Measurements from ENCODE around the gene ALDH16A1.
"Not testable (repeated sequence)": the region's sequence is repeated elsewhere in the genome, so short reads cannot be mapped to it uniquely, and the experiment has no call there.

ALDH16A1 gene

DNA sequence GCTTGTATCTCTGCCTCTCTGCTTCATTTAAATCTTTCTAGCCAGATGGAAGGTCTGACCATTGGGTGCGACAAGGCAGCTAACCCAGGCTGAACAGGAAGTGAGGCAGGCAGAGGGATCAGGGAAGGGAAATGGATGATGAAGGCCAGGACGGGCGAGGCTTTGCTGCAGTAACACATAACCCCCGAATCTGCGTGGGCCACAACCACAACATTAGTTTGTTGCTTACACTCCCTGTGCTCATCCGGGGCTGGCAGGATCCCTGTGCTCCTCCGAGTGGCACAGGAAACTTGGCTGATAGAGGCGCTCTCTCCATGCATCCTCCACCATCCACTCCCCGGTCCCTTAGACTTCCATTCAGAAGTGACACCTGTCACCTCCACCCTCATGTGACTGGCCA, 19.9 kb downstream of the ALDH16A1 start:
- DNase-seq (ENCODE audit: low read depth in 2 of 2): no peak
- H3K4me3 ChIP-seq (replicated peaks in 1 of 2; ENCODE audit: low read depth in 2 of 2, low read length in 2 of 2): no peak overlapping the region
- TF ChIP-seq, protein P1, sequence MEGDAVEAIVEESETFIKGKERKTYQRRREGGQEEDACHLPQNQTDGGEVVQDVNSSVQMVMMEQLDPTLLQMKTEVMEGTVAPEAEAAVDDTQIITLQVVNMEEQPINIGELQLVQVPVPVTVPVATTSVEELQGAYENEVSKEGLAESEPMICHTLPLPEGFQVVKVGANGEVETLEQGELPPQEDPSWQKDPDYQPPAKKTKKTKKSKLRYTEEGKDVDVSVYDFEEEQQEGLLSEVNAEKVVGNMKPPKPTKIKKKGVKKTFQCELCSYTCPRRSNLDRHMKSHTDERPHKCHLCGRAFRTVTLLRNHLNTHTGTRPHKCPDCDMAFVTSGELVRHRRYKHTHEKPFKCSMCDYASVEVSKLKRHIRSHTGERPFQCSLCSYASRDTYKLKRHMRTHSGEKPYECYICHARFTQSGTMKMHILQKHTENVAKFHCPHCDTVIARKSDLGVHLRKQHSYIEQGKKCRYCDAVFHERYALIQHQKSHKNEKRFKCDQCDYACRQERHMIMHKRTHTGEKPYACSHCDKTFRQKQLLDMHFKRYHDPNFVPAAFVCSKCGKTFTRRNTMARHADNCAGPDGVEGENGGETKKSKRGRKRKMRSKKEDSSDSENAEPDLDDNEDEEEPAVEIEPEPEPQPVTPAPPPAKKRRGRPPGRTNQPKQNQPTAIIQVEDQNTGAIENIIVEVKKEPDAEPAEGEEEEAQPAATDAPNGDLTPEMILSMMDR (IDR thresholded peaks at IDR 0.05; ENCODE audit: low read depth, low read length): no peak

DNA sequence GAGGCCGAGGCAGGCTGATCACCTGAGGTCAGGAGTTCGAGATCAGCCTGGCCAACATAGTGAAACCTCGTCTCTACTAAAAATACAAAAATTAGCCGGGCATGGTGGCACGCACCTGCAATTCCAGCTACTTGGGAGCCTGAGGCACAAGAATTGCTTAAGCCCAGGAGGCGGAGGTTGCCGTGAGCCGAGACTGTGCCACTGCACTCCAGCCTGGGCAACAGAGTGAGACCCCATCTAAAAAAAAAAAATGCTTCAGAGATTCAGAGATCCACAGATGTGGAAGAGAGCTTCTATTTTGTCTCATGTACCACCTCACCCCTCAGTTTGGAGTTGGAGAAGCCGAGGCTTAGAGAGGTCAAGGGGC, 20.5 kb downstream of the ALDH16A1 start:
- DNase-seq (ENCODE audit: low read depth in 2 of 2): not testable (repeated sequence)

DNA sequence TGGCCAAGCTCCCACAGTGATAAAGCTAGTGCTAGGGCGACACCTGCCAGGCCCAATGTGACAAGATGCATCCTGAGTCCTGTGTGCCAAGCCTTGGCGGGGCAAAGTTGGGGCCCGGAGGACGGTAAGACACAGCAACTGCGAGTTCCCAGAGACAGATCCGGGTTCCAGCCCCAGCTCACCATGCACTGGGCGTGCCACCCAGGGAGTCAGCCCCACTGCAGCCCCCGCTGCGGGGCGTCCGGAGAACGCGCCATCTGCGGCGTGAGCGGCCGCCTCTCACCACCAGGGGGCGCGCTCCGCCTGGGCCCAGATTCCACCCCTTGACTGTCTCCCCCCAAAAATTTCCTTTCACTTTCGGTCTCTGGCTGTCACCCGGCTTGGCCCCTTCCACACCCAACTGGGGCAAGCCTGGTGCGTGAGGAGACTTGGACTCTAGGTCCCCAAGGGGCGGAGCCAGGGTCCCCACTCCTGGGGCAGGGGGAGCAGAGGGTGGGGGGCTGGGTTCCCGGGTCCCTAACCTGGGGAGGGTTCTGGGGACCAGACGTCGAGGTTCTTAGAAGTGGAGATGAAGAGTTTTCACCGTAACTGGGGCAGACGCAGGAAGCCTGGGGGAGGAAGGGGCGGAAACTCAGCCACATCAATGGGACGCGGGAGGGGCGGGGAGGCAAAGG, 21.0 kb downstream of the ALDH16A1 start, which contains the start of gene FLT3LG:
FLT3LG (plus strand) TSS at position 348 of the 674 bp plus-strand sequence. CDS start 425 bp downstream, outside the sequence.
- DNase-seq (ENCODE audit: low read depth in 2 of 2): peak; percentile 77 to 81
- TF ChIP-seq, protein P1 (IDR thresholded peaks at IDR 0.05; ENCODE audit: low read depth, low read length): peak; percentile 84
- H3K4me3 ChIP-seq (replicated peaks in 1 of 2; ENCODE audit: low read depth in 2 of 2, low read length in 2 of 2): peak within 1 kb of the TSS; percentile 66 to 72

More for the DNA sequence above, 20.5 kb downstream of the ALDH16A1 start:
- peak overlapping the region; percentile 66 to 72 for H3K4me3 ChIP-seq (replicated peaks in 1 of 2; ENCODE audit: low read depth in 2 of 2, low read length in 2 of 2)

DNA sequence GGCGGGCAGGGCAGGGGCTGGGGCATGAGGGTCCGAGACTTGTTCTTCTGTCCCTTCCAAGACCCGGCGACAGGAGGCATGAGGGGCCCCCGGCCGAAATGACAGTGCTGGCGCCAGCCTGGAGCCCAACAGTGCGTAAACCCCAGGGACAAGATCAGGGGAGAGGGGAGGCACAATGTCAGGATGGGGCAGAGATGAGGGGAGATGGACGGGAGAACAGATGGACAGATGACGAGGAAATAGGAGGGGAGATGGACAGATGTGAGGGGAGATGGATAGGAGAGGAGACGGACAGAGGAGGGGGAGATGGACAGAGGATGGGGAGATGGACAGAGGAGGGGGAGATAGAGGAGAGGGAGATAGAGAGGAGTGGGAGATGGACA, 21.5 kb downstream of the ALDH16A1 start:
- TF ChIP-seq, protein P1 (IDR thresholded peaks at IDR 0.05; ENCODE audit: low read depth, low read length): no peak
- peak overlapping the region; percentile 66 to 72 for H3K4me3 ChIP-seq (replicated peaks in 1 of 2; ENCODE audit: low read depth in 2 of 2, low read length in 2 of 2)
- DNase-seq (ENCODE audit: low read depth in 2 of 2): no peak

DNA sequence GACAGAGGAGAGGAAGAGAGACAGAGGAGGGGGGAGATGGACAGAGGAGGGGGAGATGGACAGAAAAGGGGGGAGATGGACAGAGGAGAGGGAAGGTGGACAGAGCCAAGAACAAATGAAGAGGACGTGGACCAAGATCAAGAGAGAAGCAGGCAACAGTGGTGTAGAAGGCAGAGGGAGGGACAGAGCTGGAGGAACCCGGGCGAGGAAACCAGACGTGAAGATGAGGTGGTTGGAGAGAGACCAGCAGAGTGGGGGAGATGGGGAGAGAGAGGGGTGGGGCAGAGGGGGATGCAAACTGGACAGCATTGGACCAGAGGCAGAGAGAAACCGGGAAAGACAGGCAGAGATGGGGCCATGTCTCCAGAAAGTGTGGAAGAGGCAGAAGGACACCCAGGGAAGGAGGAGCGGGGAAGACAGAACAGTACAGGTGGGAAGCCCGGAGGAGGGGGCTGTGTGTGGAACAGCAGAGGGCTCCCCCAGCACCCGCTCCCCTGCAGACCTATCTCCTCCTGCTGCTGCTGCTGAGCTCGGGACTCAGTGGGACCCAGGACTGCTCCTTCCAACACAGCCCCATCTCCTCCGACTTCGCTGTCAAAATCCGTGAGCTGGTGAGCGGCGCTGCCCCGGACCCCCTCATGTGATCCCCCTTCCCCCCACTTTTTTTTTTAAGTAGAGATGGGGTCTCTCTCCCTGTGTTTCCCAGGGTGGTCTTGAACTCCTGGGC, 22.3 kb downstream of the ALDH16A1 start:
- DNase-seq (ENCODE audit: low read depth in 2 of 2): no peak
- no peak overlapping the region for H3K4me3 ChIP-seq (replicated peaks in 1 of 2; ENCODE audit: low read depth in 2 of 2, low read length in 2 of 2)
- TF ChIP-seq, protein P1 (IDR thresholded peaks at IDR 0.05; ENCODE audit: low read depth, low read length): no peak

DNA sequence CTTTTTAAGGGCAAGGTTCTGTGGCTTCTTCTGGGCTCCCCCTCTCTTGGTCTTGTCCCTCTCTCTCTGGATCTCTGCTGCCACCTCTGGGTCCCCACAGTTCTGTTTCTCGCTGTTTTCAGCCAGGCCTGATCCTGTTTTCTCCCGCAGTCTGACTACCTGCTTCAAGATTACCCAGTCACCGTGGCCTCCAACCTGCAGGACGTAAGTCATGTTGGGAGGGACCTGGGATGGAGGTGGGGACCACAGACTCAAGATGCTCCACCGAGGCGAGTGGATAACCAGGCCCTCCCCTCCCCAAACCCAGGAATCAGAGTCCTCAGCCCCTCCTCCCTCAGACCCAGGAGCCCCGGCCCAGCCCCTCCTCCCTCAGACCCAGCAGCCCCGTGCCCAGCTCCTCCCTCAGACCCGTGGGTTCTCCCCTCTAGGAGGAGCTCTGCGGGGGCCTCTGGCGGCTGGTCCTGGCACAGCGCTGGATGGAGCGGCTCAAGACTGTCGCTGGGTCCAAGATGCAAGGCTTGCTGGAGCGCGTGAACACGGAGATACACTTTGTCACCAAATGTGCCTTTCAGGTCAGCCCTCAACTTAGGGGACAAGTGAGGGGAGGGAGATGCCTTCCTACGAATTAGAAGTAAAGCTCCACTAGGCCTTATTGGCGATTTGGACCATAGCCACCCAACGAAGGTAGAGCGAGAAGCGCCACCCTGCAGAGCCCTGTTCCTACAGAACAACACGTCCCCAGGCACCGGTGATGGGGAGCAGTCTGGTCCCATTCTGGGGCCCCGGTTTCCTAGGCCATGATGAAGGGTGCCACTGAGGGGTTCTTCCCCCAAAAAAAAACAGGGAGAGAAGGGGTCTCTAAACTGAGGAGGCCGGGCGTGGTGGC, 23.2 kb downstream of the ALDH16A1 start:
- peak in 1 of 2 donors; percentile 52 for DNase-seq (ENCODE audit: low read depth in 2 of 2)
- TF ChIP-seq, protein P1 (IDR thresholded peaks at IDR 0.05; ENCODE audit: low read depth, low read length): peak; percentile 46
- H3K4me3 ChIP-seq (replicated peaks in 1 of 2; ENCODE audit: low read depth in 2 of 2, low read length in 2 of 2): no peak overlapping the region
